MM.1S (cell line): ENCODE results near the gene FANCE.

ENCODE experiments used
- DNase-seq: peaks from one replicate; pipeline ENCODE4 v3.0.0-alpha.2; 2015
- H2AFZ ChIP-seq: fragments of 300-600 bp; sonication (generic); 2 replicates; pipeline ENCODE4 v1.6.0; 2016; ENCODE audit warnings: antibody characterized with exemption, low read length
- H3F3A ChIP-seq: fragments of 300-600 bp; sonication (generic); 2 replicates; pipeline ENCODE4 v1.6.1; 2016; ENCODE audit warnings: mild to moderate bottlenecking, antibody characterized with exemption, low read length, moderate library complexity, mixed read lengths; ENCODE audit not compliant: insufficient read depth
- H3K27ac ChIP-seq: fragments of 300-600 bp; sonication (generic); 2 replicates; pipeline ENCODE4 v1.5.1; 2016; ENCODE audit warnings: mild to moderate bottlenecking, low read length
- H3K27me3 ChIP-seq: fragments of 300-600 bp; sonication (generic); replicated peaks from 2 replicates; pipeline ENCODE4 v1.6.0; 2016; ENCODE audit warnings: low read length; ENCODE audit not compliant: insufficient read depth
- H3K36me3 ChIP-seq: fragments of 300-600 bp; sonication (generic); replicated peaks from 2 replicates; pipeline ENCODE4 v1.6.1; 2016; ENCODE audit warnings: mild to moderate bottlenecking, low read length, mixed read lengths; ENCODE audit not compliant: insufficient read depth
- H3K4me1 ChIP-seq: fragments of 300-600 bp; sonication (generic); 2 replicates; pipeline ENCODE4 v1.6.1; 2016; ENCODE audit warnings: low read length, mixed read lengths
- H3K4me2 ChIP-seq: fragments of 300-600 bp; sonication (generic); 2 replicates; pipeline ENCODE4 v1.6.0; 2016; ENCODE audit warnings: low read depth, low read length
- H3K4me3 ChIP-seq: fragments of 300-600 bp; sonication (generic); 2 replicates; pipeline ENCODE4 v1.5.1; 2016; ENCODE audit warnings: low read length, mixed read lengths
- H3K79me2 ChIP-seq: fragments of 300-600 bp; sonication (generic); 2 replicates; pipeline ENCODE4 v1.6.1; 2016; ENCODE audit warnings: mixed run types, low read length, mixed read lengths
- H3K9ac ChIP-seq: fragments of 300-600 bp; sonication (generic); 2 replicates; pipeline ENCODE4 v1.6.1; 2016; ENCODE audit warnings: low read length, mixed read lengths
- H3K9me2 ChIP-seq: fragments of 300-600 bp; sonication (generic); replicated peaks from 2 replicates; pipeline ENCODE4 v1.6.1; 2016; ENCODE audit warnings: mild to moderate bottlenecking, low read length, mixed read lengths; ENCODE audit not compliant: insufficient read depth
- H3K9me3 ChIP-seq: fragments of 300-600 bp; sonication (generic); replicated peaks from 2 replicates; pipeline ENCODE4 v1.6.1; 2016; ENCODE audit warnings: mild to moderate bottlenecking, low read length, mixed read lengths; ENCODE audit not compliant: insufficient read depth
- H4K20me1 ChIP-seq: fragments of 300-600 bp; sonication (generic); 2 replicates; pipeline ENCODE4 v1.6.1; 2016; ENCODE audit warnings: mild to moderate bottlenecking, low read length, moderate library complexity, mixed read lengths; ENCODE audit not compliant: insufficient read depth
- EZH2 ChIP-seq: fragments of 300-600 bp; sonication (generic); optimal IDR thresholded peaks from 2 replicates; pipeline ENCODE3; 2017; ENCODE audit warnings: low read depth, mild to moderate bottlenecking, antibody characterized with exemption, low read length, mixed read lengths
- EZH2phosphoT487 ChIP-seq: fragments of 300-600 bp; sonication (generic); IDR thresholded peaks from 2 replicates; pipeline ENCODE4 v1.6.1; 2018; ENCODE audit warnings: antibody characterized with exemption, low read length
- TF ChIP-seq, protein P1 (sequence below): fragments of 300-600 bp; sonication (generic); IDR thresholded peaks from 2 replicates; pipeline ENCODE4 v1.5.1; 2016; ENCODE audit warnings: antibody characterized with exemption, low read length, mixed read lengths

The FANCE gene

DNA sequence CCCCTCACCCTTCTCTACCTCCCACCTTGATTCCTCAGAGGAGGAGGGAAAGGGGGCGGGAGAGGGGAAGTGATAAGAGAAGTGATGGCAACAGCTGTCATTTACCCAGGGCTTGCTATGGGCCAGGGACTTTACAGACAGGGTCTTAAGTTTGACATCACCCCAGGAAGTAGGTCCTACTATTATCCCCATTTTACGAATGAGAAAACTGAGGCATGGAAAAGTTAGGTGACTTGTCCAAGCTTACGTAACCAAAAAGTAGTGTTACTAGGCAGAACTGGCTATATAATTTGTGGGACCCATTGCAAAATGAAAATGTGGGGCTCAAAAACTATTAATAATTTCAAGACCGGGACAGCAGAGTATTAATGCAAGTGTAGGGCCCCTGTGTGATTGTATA lies 10.5 kb upstream of the FANCE start:
- Histone ChIP-seq H3K9me3 (no peaks in the 10 kb centered on the region), H3K36me3 (no peaks in the 10 kb centered on the region), H3K79me2 (no peaks in the 10 kb centered on the region), H4K20me1 (no peaks in the 10 kb centered on the region), H3F3A (no peaks in the 10 kb centered on the region), H2AFZ (no peak overlapping the region), H3K4me2 (no peak overlapping the region), H3K27me3 (no peaks in the 10 kb centered on the region), H3K9ac (no peak overlapping the region), H3K4me3 (no peak overlapping the region), H3K4me1 (no peaks in the 10 kb centered on the region), H3K9me2 (no peaks in the 10 kb centered on the region), H3K27ac (no peak overlapping the region)
- no peak for TF ChIP-seq EZH2
- TF ChIP-seq EZH2phosphoT487: no peak
- TF ChIP-seq, protein P1, sequence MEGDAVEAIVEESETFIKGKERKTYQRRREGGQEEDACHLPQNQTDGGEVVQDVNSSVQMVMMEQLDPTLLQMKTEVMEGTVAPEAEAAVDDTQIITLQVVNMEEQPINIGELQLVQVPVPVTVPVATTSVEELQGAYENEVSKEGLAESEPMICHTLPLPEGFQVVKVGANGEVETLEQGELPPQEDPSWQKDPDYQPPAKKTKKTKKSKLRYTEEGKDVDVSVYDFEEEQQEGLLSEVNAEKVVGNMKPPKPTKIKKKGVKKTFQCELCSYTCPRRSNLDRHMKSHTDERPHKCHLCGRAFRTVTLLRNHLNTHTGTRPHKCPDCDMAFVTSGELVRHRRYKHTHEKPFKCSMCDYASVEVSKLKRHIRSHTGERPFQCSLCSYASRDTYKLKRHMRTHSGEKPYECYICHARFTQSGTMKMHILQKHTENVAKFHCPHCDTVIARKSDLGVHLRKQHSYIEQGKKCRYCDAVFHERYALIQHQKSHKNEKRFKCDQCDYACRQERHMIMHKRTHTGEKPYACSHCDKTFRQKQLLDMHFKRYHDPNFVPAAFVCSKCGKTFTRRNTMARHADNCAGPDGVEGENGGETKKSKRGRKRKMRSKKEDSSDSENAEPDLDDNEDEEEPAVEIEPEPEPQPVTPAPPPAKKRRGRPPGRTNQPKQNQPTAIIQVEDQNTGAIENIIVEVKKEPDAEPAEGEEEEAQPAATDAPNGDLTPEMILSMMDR: no peak
- DNase-seq: no peak

DNA sequence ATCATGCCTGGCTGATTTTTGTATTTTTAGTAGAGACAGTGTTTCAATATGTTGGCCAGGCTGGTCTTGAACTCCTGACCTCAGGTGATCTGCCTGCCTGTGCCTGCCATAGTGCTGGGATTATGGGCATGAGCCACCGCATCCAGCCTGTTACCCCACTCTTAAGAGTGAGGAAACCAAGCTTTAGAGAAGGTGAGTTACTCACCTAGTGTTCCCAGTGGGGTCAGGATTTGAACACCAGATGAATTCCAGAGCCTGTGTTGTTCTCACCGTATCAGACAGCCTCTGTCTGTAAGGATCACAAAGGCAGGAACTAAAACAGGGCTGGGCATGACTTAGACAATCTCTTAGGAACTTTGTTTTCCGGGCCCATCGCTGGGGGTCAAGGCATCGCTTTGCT lies 9.4 kb upstream of the FANCE start:
- no peak overlapping the region for H3K4me2 ChIP-seq
- H3K27me3 ChIP-seq: no peaks in the 10 kb centered on the region
- no peak for DNase-seq
- H3K4me1 ChIP-seq: no peaks in the 10 kb centered on the region
- no peaks in the 10 kb centered on the region for H3K9me3 ChIP-seq
- H3K36me3 ChIP-seq: no peaks in the 10 kb centered on the region
- no peaks in the 10 kb centered on the region for H3F3A ChIP-seq
- H3K9me2 ChIP-seq: no peaks in the 10 kb centered on the region
- H3K27ac ChIP-seq: no peak overlapping the region
- H4K20me1 ChIP-seq: no peaks in the 10 kb centered on the region
- H3K9ac ChIP-seq: no peak overlapping the region
- no peak overlapping the region for H3K4me3 ChIP-seq
- no peaks in the 10 kb centered on the region for H3K79me2 ChIP-seq
- TF ChIP-seq EZH2phosphoT487 (no peak), EZH2 (no peak)
- TF ChIP-seq, protein P1: no peak
- no peak overlapping the region for H2AFZ ChIP-seq

DNA sequence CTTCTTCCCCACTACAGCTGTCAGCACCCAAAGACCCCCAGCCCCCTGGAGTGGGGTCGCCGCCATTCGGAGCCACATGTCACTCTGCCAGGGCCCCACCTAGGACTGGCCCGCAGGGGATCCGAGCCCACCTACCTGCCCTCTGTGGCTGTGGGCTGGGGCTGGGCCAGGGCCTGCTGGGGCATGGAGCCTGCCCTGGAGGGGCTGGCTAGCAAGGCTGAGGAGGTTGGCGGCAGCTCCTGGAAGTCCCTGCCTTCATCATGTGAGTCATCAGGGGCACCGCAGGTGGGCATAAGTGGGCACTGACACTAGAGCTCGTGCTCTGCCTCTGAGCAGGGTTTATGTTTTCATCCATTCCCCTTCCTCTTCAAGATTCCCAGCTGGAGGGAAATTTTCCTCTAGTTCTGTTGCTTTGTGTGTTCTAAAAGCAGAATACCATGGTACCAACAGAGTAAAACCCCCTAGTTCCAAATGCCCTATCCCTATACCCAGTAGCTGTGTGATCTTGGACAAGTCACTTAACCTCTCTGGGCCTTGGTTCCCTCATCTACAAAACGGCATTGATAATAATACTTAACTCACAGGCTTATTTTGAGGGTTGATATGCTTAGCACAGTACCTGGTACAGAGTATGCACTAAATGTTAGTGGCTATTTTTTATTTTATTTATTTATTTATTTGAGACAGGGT lies 8.7 kb upstream of the FANCE start:
- Histone ChIP-seq H3K27ac (no peak overlapping the region), H4K20me1 (no peaks in the 10 kb centered on the region), H3K36me3 (no peaks in the 10 kb centered on the region), H3K4me1 (no peaks in the 10 kb centered on the region), H3K27me3 (no peaks in the 10 kb centered on the region), H2AFZ (no peak overlapping the region), H3F3A (no peaks in the 10 kb centered on the region), H3K9me2 (no peaks in the 10 kb centered on the region), H3K9me3 (no peaks in the 10 kb centered on the region), H3K79me2 (no peaks in the 10 kb centered on the region), H3K4me2 (no peak overlapping the region), H3K4me3 (no peak overlapping the region), H3K9ac (no peak overlapping the region)
- no peak for DNase-seq
- TF ChIP-seq EZH2 (no peak), EZH2phosphoT487 (no peak)
- TF ChIP-seq, protein P1: no peak
